ENCODE results near the gene MCCC1.

DNA sequence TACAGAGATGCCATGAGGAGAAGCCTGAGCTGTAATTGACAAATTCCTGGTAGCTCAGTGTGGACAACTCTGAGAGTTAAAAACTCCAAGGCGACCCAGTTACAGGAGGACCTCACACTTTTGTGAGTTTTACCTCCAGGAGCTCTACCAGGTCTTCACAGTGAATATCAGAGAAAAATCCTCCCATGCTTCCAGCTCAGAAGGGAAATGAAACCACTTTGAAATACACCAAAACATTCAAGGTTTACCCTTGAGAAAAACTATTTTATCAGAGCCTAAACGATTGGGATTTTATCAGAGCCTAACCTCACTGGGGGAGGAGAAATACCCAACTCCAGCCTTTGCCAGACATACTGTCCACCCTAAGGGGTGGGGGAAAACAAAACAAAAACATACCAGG, 52.4 kb downstream of the MCCC1 start:
- TF ChIP-seq EZH2 (IDR thresholded peaks at IDR 0.05; ENCODE audit: insufficient read depth, poor library complexity, severe bottlenecking) (no peak), EZH2phosphoT487 (IDR thresholded peaks at IDR 0.05; ENCODE audit: insufficient read depth, low read depth) (no peak)
